Measurements from ENCODE around the gene FOXP1.

DNA sequence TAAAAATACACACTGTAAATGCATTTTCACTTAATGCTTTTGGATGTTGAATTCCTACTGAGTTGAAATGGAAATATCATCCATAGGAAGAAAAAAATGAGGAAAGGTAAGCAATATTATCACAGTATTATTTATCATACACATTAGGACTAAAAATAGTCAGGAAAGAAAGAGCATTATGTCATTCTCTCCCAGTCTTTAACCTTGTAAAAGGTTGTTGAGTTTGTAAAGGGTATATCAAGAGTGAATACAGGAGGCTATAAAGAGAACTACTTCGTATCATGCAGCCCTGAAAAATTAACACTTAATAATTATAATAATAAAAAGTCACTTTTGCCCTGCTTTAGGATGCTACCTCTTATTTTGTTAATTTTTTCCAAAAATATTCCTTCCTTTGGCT is 395.8 kb downstream of the FOXP1 start:
- TF ChIP-seq, protein P1, sequence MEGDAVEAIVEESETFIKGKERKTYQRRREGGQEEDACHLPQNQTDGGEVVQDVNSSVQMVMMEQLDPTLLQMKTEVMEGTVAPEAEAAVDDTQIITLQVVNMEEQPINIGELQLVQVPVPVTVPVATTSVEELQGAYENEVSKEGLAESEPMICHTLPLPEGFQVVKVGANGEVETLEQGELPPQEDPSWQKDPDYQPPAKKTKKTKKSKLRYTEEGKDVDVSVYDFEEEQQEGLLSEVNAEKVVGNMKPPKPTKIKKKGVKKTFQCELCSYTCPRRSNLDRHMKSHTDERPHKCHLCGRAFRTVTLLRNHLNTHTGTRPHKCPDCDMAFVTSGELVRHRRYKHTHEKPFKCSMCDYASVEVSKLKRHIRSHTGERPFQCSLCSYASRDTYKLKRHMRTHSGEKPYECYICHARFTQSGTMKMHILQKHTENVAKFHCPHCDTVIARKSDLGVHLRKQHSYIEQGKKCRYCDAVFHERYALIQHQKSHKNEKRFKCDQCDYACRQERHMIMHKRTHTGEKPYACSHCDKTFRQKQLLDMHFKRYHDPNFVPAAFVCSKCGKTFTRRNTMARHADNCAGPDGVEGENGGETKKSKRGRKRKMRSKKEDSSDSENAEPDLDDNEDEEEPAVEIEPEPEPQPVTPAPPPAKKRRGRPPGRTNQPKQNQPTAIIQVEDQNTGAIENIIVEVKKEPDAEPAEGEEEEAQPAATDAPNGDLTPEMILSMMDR (IDR thresholded peaks at IDR 0.05) = no peak
- no peak for TF ChIP-seq POLR2A (IDR thresholded peaks at IDR 0.05)
